Measurements from ENCODE around the gene RSPO4.
"Not testable (repeated sequence)": the region's sequence is repeated elsewhere in the genome, so short reads cannot be mapped to it uniquely, and the experiment has no call there.

RSPO4 gene

GRCh38 chr20:1003920-1004697 is 2.0 kb upstream of the RSPO4 start:
- DNase-seq (ENCODE audit: low read depth in 2 of 2): no peak

- DNase-seq (ENCODE audit: low read depth in 2 of 2): no peak
These were observed 811 bp upstream of the RSPO4 start for GRCh38 chr20:1002682-1003561.

GRCh38 chr20:1001116-1001515 is 995 bp downstream of the RSPO4 start:
- DNase-seq (ENCODE audit: low read depth in 2 of 2): no peak

GRCh38 chr20:998231-998830 is 3.8 kb downstream of the RSPO4 start:
- no peak for DNase-seq (ENCODE audit: low read depth in 2 of 2)

- DNase-seq (ENCODE audit: low read depth in 2 of 2): no peak
These were observed 4.6 kb downstream of the RSPO4 start for GRCh38 chr20:997486-997885.

GRCh38 chr20:997016-997415 is 5.1 kb downstream of the RSPO4 start:
- DNase-seq (ENCODE audit: low read depth in 2 of 2): no peak

- no peak for DNase-seq (ENCODE audit: low read depth in 2 of 2)
These were observed 6.9 kb downstream of the RSPO4 start for GRCh38 chr20:995170-995569.

GRCh38 chr20:992801-993535 is 9.1 kb downstream of the RSPO4 start:
- DNase-seq (ENCODE audit: low read depth in 2 of 2): no peak

GRCh38 chr20:991850-992249 is 10.3 kb downstream of the RSPO4 start:
- no peak for DNase-seq (ENCODE audit: low read depth in 2 of 2)

- no peak for DNase-seq (ENCODE audit: low read depth in 2 of 2)
These were observed 11.7 kb downstream of the RSPO4 start for GRCh38 chr20:990293-990959.

GRCh38 chr20:988272-988671 is 13.8 kb downstream of the RSPO4 start:
- no peak for DNase-seq (ENCODE audit: low read depth in 2 of 2)

- DNase-seq (ENCODE audit: low read depth in 2 of 2): no peak
These were observed 14.4 kb downstream of the RSPO4 start for GRCh38 chr20:987677-988076.

GRCh38 chr20:986733-987355 is 15.3 kb downstream of the RSPO4 start:
- no peak for DNase-seq (ENCODE audit: low read depth in 2 of 2)

- not testable (repeated sequence) for DNase-seq (ENCODE audit: low read depth in 2 of 2)
These were observed 17.1 kb downstream of the RSPO4 start for GRCh38 chr20:984994-985393.

- no peak for DNase-seq (ENCODE audit: low read depth in 2 of 2)
These were observed 19.4 kb downstream of the RSPO4 start for GRCh38 chr20:982754-983153.

- no peak for DNase-seq (ENCODE audit: low read depth in 2 of 2)
These were observed 25.1 kb downstream of the RSPO4 start for GRCh38 chr20:977021-977420.

- no peak for DNase-seq (ENCODE audit: low read depth in 2 of 2)
These were observed 26.1 kb downstream of the RSPO4 start for GRCh38 chr20:976033-976432.

- DNase-seq (ENCODE audit: low read depth in 2 of 2): no peak
These were observed 28.3 kb downstream of the RSPO4 start for GRCh38 chr20:973785-974194.

GRCh38 chr20:972256-972655 is 29.9 kb downstream of the RSPO4 start:
- DNase-seq (ENCODE audit: low read depth in 2 of 2): no peak

GRCh38 chr20:971346-971745 is 30.8 kb downstream of the RSPO4 start:
- no peak for DNase-seq (ENCODE audit: low read depth in 2 of 2)

- no peak for DNase-seq (ENCODE audit: low read depth in 2 of 2)
These were observed 32.2 kb downstream of the RSPO4 start for GRCh38 chr20:969868-970267.
